WTC11 (cell line): ENCODE measurements around the gene LEFTY1. TPM values are rescaled to one million over a fixed set of nuclear protein-coding genes. Genes with fewer than 3 reads are reported as not detected.

Experiments
- ATAC-seq: fragments of 200-7000 bp; cut with Tn5 transposase; 2 replicates; pipeline ENCODE4 v1.10.0; 2021; ENCODE audit warnings: mild to moderate bottlenecking, moderate library complexity
- CTCF ChIA-PET: fragments of 300-600 bp; sonication (Branson Sonifier 250); formaldehyde crosslinking; loops from one replicate; lab custom pipeline; 2021; ENCODE audit warnings: antibody characterized with exemption; lab: Charles Lee
- POLR2A ChIA-PET: fragments of 350-600 bp; sonication (Branson Sonifier 250); formaldehyde crosslinking; loops from one replicate; lab custom pipeline; 2021; ENCODE audit warnings: antibody characterized with exemption; lab: Charles Lee
- DNase-seq: peaks from one replicate; pipeline ENCODE4 v3.0.0; 2021; ENCODE audit warnings: low spot score
- H3K27ac Mint-ChIP-seq: 2 replicates; pipeline ENCODE4 v1.8.0; 2021; ENCODE audit warnings: mixed read lengths
- H3K27me3 Mint-ChIP-seq: 2 replicates; pipeline ENCODE4 v1.8.0; 2021; ENCODE audit warnings: low read depth, mild to moderate bottlenecking, moderate library complexity, mixed read lengths
- H3K36me3 Mint-ChIP-seq: 2 replicates; pipeline ENCODE4 v1.8.0; 2021; ENCODE audit warnings: mixed read lengths
- H3K4me1 Mint-ChIP-seq: 2 replicates; pipeline ENCODE4 v1.8.0; 2022; ENCODE audit warnings: mixed read lengths
- H3K4me3 Mint-ChIP-seq: 2 replicates; pipeline ENCODE4 v1.8.0; 2021; ENCODE audit warnings: mild to moderate bottlenecking, moderate library complexity, mixed read lengths
- H3K9me3 Mint-ChIP-seq: 2 replicates; pipeline ENCODE4 v1.8.0; 2021; ENCODE audit warnings: mixed read lengths
- ELF4 ChIP-seq: sonication (generic); formaldehyde crosslinking; IDR thresholded peaks from 2 replicates; pipeline ENCODE4 v1.8.1; 2022; ENCODE audit warnings: low read depth, mild to moderate bottlenecking, moderate library complexity, missing genetic modification reagents
- FOXJ3 ChIP-seq: sonication (generic); formaldehyde crosslinking; IDR thresholded peaks from 2 replicates; pipeline ENCODE4 v1.9.0; 2021; ENCODE audit warnings: missing genetic modification reagents, mild to moderate bottlenecking, borderline replicate concordance
- FOXK1 ChIP-seq: sonication (generic); formaldehyde crosslinking; IDR thresholded peaks from 2 replicates; pipeline ENCODE4 v1.8.0; 2022; ENCODE audit warnings: mild to moderate bottlenecking, moderate library complexity, missing genetic modification reagents
- HMGA2 ChIP-seq: fragments of 250-450 bp; sonication (Bioruptor Pico); IDR thresholded peaks from 2 replicates; pipeline ENCODE4 v1.4.0; 2021; ENCODE audit warnings: mild to moderate bottlenecking, moderate library complexity
- IRF2 ChIP-seq: sonication (generic); formaldehyde crosslinking; IDR thresholded peaks from 2 replicates; pipeline ENCODE4 v1.8.0; 2022; ENCODE audit warnings: low read depth, missing genetic modification reagents, borderline replicate concordance
- NFE2L1 ChIP-seq: sonication (generic); formaldehyde crosslinking; IDR thresholded peaks from 2 replicates; pipeline ENCODE4 v1.8.1; 2023; ENCODE audit warnings: missing genetic modification reagents
- NR2C2 ChIP-seq: sonication (generic); formaldehyde crosslinking; IDR thresholded peaks from 2 replicates; pipeline ENCODE4 v1.8.0; 2022; ENCODE audit warnings: mild to moderate bottlenecking, missing genetic modification reagents
- SMAD3 ChIP-seq: sonication (generic); formaldehyde crosslinking; IDR thresholded peaks from 2 replicates; pipeline ENCODE4 v1.8.0; 2022; ENCODE audit warnings: missing genetic modification reagents, mild to moderate bottlenecking, borderline replicate concordance
- TP53 ChIP-seq: sonication (generic); formaldehyde crosslinking; IDR thresholded peaks from 2 replicates; pipeline ENCODE4 v1.8.1; 2023; ENCODE audit warnings: mild to moderate bottlenecking, missing genetic modification reagents
- ZNF138 ChIP-seq: sonication (generic); formaldehyde crosslinking; conservative IDR thresholded peaks from 2 replicates; pipeline ENCODE4 v1.8.1; 2022; ENCODE audit warnings: mild to moderate bottlenecking, moderate library complexity, missing genetic modification reagents
- ZNF232 ChIP-seq: sonication (generic); formaldehyde crosslinking; IDR thresholded peaks from 2 replicates; pipeline ENCODE4 v1.8.0; 2022; ENCODE audit warnings: mild to moderate bottlenecking, missing genetic modification reagents
- ZNF396 ChIP-seq: fragments of 250-450 bp; sonication (Bioruptor Pico); IDR thresholded peaks from 2 replicates; pipeline ENCODE4 v1.8.0; 2021; ENCODE audit warnings: mild to moderate bottlenecking, moderate library complexity, borderline replicate concordance
- ZNF416 ChIP-seq: fragments of 250-450 bp; sonication (Bioruptor Pico); IDR thresholded peaks from 2 replicates; pipeline ENCODE4 v1.9.0; 2021; ENCODE audit warnings: mild to moderate bottlenecking, inconsistent platforms
- ZNF671 ChIP-seq: fragments of 250-450 bp; sonication (Bioruptor Pico); IDR thresholded peaks from 2 replicates; pipeline ENCODE4 v1.8.0; 2021; ENCODE audit warnings: mild to moderate bottlenecking
- total RNA-seq: library from RNA; stranded (reverse); gene quantifications from 3 replicates; pipeline ENCODE4 v1.2.3, GENCODE V29; 2021
- TF ChIP-seq, protein P1 (sequence below): fragments of 250-450 bp; sonication (Bioruptor Pico); IDR thresholded peaks from 2 replicates; pipeline ENCODE4 v1.9.0; 2021; ENCODE audit warnings: moderate library complexity, mild to moderate bottlenecking, inconsistent platforms, borderline replicate concordance
- TF ChIP-seq, protein P2 (sequence below): sonication (generic); formaldehyde crosslinking; IDR thresholded peaks from 2 replicates; pipeline ENCODE4 v1.8.1; 2023; ENCODE audit warnings: mild to moderate bottlenecking, missing genetic modification reagents
- TF ChIP-seq, protein P3 (sequence below): sonication (generic); formaldehyde crosslinking; IDR thresholded peaks from 2 replicates; pipeline ENCODE4 v1.8.1; 2023; ENCODE audit warnings: mild to moderate bottlenecking, moderate library complexity, missing genetic modification reagents
- TF ChIP-seq, protein P4 (sequence below): sonication (generic); formaldehyde crosslinking; IDR thresholded peaks from 2 replicates; pipeline ENCODE4 v1.8.0; 2023; ENCODE audit warnings: missing genetic modification reagents
- TF ChIP-seq, protein P5 (sequence below): fragments of 250-450 bp; sonication (Bioruptor Pico); IDR thresholded peaks from 2 replicates; pipeline ENCODE4 v1.8.0; 2021; ENCODE audit warnings: mild to moderate bottlenecking
- TF ChIP-seq, protein P6 (sequence below): fragments of 250-450 bp; sonication (Bioruptor Pico); conservative IDR thresholded peaks from 2 replicates; pipeline ENCODE4 v1.9.0; 2021; ENCODE audit warnings: mild to moderate bottlenecking
- TF ChIP-seq, protein P7 (sequence below): sonication (generic); formaldehyde crosslinking; IDR thresholded peaks from 2 replicates; pipeline ENCODE4 v1.8.1; 2023; ENCODE audit warnings: mild to moderate bottlenecking, missing genetic modification reagents, moderate library complexity
- TF ChIP-seq, protein P8 (sequence below): sonication (generic); formaldehyde crosslinking; IDR thresholded peaks from 2 replicates; pipeline ENCODE4 v1.8.1; 2023; ENCODE audit warnings: mild to moderate bottlenecking, missing genetic modification reagents, moderate library complexity

The LEFTY1 gene
- total RNA-seq, 1 experiment from 2014 or later, result 52.9 TPM

DNA sequence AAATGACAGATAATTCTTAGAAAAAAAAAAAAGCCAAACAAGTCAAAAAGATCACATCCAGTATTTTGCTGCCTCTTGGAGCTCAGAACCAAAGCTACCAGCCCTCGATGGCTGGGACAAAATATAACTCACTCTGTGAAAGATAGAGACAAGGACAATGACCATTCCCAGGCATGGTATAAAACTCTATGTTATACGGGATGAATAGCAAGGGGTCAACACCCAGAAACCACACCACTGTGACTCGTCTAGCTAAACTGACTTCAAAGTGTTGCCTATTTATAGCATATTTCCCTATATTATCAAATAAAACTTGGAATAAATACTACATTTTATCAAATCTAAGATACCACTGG is 16.9 kb downstream of the LEFTY1 start:
- POLR2A ChIA-PET, result interaction anchor here (0.7 kb wide), 1 partner anchor 326 kb away, joined by 4 read pairs; no protein-coding TSS in a partner anchor
- H3K4me3 Mint-ChIP-seq, result no peak overlapping the region
- no peak for DNase-seq
- no peaks in the 10 kb centered on the region for H3K27me3 Mint-ChIP-seq
- no peak overlapping the region for H3K27ac Mint-ChIP-seq
- no peak for ATAC-seq
- H3K36me3 Mint-ChIP-seq, result peaks cover 63% of the 10 kb centered on the region
- H3K4me1 Mint-ChIP-seq, result peaks cover 26% of the 10 kb centered on the region
- CTCF ChIA-PET, result interaction anchor here (0.7 to 1.8 kb wide), 5 partner anchors 9 to 922 kb away, joined by 3 to 8 read pairs (median 3); no protein-coding TSS in a partner anchor
- TF ChIP-seq IRF2 (CRISPR knock-in tag) (no peak), FOXK1 (CRISPR knock-in tag) (no peak)
- H3K9me3 Mint-ChIP-seq, result no peaks in the 10 kb centered on the region

DNA sequence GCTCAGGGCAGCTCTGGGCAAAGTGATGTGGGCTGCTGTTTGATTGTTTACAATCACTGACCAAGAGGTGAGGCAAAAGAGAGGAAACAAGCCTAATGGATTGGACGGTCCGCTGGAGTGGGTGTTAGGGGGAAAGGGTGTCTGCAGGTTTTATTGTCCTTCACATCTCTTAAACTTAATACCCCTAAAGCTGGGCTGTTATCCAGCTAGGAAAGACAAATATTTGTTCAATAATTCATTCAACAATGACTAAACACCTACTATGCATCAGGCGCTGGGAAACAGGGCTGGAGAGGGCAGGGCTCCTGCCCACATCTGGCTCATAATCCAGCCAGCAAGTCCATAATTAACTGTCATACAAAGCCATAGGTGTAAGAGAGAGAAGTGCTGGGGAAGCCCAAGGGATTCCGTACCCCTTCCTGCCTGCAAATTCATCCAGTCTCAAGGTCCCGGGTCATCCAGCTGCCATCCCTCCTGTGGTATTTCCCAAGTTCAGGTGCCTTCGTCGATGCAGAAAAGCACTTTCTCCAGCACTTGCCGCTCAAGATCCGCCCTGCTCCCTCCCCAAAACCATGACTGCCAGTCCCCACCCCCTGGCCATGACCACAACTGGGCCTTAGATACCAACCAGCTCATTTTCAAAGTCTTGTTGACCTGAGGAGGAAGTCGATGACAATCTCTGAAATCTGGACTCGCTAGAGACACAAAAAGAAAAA is 17.4 kb downstream of the LEFTY1 start:
- no peak for ATAC-seq
- Mint-ChIP-seq H3K27ac (peak overlapping the region; percentile 38; the same call in 1 of the 2 replicates), H3K27me3 (no peaks in the 10 kb centered on the region), H3K9me3 (no peaks in the 10 kb centered on the region), H3K4me1 (peaks cover 24% of the 10 kb centered on the region), H3K36me3 (peaks cover 64% of the 10 kb centered on the region), H3K4me3 (no peak overlapping the region)
- CTCF ChIA-PET, result interaction anchor here (0.7 to 1.8 kb wide), 6 partner anchors 9 to 923 kb away, joined by 3 to 8 read pairs (median 4); partner anchors contain the start of gene TMEM63A
- DNase-seq, result no peak
- POLR2A ChIA-PET, result interaction anchor here (0.7 kb wide), 1 partner anchor 326 kb away, joined by 4 read pairs; no protein-coding TSS in a partner anchor
- TF ChIP-seq ZNF396 (CRISPR knock-in tag) (no peak), SMAD3 (CRISPR knock-in tag) (no peak), ZNF232 (CRISPR knock-in tag) (no peak), TP53 (no peak), FOXJ3 (no peak), ZNF416 (CRISPR knock-in tag) (no peak), ELF4 (CRISPR knock-in tag) (no peak)
- TF ChIP-seq, protein P1, sequence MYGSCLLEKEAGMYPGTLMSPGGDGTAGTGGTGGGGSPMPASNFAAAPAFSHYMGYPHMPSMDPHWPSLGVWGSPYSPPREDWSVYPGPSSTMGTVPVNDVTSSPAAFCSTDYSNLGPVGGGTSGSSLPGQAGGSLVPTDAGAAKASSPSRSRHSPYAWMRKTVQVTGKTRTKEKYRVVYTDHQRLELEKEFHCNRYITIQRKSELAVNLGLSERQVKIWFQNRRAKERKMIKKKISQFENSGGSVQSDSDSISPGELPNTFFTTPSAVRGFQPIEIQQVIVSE (CRISPR knock-in tag), result no peak
- TF ChIP-seq, protein P2, sequence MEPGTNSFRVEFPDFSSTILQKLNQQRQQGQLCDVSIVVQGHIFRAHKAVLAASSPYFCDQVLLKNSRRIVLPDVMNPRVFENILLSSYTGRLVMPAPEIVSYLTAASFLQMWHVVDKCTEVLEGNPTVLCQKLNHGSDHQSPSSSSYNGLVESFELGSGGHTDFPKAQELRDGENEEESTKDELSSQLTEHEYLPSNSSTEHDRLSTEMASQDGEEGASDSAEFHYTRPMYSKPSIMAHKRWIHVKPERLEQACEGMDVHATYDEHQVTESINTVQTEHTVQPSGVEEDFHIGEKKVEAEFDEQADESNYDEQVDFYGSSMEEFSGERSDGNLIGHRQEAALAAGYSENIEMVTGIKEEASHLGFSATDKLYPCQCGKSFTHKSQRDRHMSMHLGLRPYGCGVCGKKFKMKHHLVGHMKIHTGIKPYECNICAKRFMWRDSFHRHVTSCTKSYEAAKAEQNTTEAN (CRISPR knock-in tag), result no peak
- TF ChIP-seq, protein P3, sequence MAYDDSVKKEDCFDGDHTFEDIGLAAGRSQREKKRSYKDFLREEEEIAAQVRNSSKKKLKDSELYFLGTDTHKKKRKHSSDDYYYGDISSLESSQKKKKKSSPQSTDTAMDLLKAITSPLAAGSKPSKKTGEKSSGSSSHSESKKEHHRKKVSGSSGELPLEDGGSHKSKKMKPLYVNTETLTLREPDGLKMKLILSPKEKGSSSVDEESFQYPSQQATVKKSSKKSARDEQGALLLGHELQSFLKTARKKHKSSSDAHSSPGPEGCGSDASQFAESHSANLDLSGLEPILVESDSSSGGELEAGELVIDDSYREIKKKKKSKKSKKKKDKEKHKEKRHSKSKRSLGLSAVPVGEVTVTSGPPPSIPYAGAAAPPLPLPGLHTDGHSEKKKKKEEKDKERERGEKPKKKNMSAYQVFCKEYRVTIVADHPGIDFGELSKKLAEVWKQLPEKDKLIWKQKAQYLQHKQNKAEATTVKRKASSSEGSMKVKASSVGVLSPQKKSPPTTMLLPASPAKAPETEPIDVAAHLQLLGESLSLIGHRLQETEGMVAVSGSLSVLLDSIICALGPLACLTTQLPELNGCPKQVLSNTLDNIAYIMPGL (CRISPR knock-in tag), result no peak

DNA sequence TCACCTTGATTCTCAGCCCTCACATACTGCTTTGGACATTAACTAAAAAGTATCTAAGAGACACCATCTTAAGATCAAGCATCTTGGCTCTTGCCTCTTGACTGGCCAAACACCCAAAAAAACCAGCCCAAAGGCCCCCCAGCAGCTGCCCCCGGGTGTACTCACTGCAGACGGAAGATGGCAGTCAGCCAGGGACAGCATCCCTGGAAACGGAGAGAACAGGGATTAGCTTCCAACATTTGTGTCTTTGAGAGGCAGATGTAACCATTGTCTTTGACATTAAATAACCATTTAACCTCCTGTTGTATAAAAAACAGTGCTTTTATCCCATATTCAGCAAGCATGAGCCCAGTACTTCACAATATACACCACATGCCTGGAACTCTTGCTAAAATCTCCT is 18.0 kb downstream of the LEFTY1 start:
- H3K4me3 Mint-ChIP-seq, result no peak overlapping the region
- H3K27me3 Mint-ChIP-seq, result no peaks in the 10 kb centered on the region
- H3K27ac Mint-ChIP-seq, result 0 out of 2 replicates have a peak overlapping the region, but pooled peaks have one; percentile 38
- CTCF ChIA-PET, result interaction anchor here (0.9 to 1.8 kb wide), 5 partner anchors 10 to 92 kb away, joined by 3 to 8 read pairs (median 4); partner anchors contain the start of gene TMEM63A
- H3K9me3 Mint-ChIP-seq, result no peaks in the 10 kb centered on the region
- no peak for DNase-seq
- POLR2A ChIA-PET, result no interaction called here
- peaks cover 66% of the 10 kb centered on the region for H3K36me3 Mint-ChIP-seq
- ATAC-seq, result no peak
- peaks cover 19% of the 10 kb centered on the region for H3K4me1 Mint-ChIP-seq
- TF ChIP-seq, protein P4, sequence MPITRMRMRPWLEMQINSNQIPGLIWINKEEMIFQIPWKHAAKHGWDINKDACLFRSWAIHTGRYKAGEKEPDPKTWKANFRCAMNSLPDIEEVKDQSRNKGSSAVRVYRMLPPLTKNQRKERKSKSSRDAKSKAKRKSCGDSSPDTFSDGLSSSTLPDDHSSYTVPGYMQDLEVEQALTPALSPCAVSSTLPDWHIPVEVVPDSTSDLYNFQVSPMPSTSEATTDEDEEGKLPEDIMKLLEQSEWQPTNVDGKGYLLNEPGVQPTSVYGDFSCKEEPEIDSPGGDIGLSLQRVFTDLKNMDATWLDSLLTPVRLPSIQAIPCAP (CRISPR knock-in tag), result no peak
- TF ChIP-seq, protein P5, sequence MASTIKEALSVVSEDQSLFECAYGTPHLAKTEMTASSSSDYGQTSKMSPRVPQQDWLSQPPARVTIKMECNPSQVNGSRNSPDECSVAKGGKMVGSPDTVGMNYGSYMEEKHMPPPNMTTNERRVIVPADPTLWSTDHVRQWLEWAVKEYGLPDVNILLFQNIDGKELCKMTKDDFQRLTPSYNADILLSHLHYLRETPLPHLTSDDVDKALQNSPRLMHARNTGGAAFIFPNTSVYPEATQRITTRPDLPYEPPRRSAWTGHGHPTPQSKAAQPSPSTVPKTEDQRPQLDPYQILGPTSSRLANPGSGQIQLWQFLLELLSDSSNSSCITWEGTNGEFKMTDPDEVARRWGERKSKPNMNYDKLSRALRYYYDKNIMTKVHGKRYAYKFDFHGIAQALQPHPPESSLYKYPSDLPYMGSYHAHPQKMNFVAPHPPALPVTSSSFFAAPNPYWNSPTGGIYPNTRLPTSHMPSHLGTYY (CRISPR knock-in tag), result no peak
- TF ChIP-seq NR2C2 (no peak), HMGA2 (CRISPR knock-in tag) (no peak), NFE2L1 (no peak), ZNF138 (CRISPR knock-in tag) (no peak), ZNF671 (CRISPR knock-in tag) (no peak)
- TF ChIP-seq, protein P6, sequence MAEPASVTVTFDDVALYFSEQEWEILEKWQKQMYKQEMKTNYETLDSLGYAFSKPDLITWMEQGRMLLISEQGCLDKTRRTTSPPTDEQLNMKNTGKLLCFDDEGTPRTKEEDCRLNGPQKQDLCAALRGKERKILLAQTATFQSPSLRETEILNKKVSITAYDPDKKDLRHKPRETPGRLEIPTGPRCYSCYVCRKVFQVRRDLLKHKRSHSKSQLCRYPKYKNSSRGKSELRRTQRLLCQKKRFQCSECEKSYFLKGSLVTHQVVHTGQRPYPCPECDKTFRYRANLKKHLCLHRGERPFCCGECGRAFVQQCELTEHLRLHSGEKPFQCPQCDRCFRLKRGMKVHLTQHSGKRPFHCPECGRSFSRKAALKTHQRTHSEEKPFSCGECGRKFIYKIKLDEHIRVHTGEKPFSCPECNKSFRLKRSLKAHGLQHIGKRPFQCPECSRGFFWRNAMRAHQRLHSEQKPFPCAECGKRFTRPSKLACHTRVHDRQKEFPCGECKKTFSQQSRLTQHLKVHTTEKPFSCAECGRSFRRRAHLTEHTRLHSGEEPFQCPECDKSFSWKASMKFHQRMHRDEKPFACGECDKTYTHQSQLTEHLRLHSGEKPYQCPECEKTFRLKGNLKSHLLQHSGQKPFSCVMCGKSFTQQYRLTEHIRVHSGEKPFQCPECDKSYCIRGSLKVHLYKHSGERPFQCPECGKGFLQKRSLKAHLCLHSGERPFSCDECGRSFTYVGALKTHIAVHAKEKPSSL (CRISPR knock-in tag), result no peak
- TF ChIP-seq, protein P7, sequence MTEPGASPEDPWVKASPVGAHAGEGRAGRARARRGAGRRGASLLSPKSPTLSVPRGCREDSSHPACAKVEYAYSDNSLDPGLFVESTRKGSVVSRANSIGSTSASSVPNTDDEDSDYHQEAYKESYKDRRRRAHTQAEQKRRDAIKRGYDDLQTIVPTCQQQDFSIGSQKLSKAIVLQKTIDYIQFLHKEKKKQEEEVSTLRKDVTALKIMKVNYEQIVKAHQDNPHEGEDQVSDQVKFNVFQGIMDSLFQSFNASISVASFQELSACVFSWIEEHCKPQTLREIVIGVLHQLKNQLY (CRISPR knock-in tag), result no peak
- TF ChIP-seq, protein P8, sequence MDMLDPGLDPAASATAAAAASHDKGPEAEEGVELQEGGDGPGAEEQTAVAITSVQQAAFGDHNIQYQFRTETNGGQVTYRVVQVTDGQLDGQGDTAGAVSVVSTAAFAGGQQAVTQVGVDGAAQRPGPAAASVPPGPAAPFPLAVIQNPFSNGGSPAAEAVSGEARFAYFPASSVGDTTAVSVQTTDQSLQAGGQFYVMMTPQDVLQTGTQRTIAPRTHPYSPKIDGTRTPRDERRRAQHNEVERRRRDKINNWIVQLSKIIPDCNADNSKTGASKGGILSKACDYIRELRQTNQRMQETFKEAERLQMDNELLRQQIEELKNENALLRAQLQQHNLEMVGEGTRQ (CRISPR knock-in tag), result no peak
